GM11168 (cell line): Measurements from ENCODE around the gene CALN1.

Source experiments
- in situ Hi-C: fragments of 300-500 bp; cut with MboI; formaldehyde crosslinking; loops from one replicate; pipeline ENCODE4 v1.12.0; 2022; ENCODE audit warnings: low sequenced_read_pairs; ENCODE audit not compliant: unreplicated experiment

Gene CALN1

DNA sequence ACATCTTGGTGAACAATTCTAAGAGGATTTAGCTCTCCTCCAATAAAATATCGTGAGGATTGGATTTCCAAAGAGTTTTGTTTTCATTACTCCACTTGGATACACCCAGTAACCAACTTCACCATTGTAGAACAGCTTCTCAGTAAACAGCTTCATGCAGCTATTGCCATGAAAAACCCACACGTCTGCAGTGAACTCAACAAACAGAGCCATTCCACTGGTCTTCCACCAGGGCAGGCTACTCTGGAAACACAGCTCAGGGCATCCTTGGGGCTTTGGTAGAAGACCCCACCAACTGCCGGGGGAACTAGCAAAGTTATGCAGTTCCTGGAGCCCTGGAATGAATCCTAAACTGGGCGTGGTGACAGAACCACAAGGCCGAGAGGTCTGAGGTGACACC, 77.4 kb downstream of the CALN1 start:
- in situ Hi-C loops: no loop called here

- in situ Hi-C loops: no loop called here
Measured at GRCh38 chr7:72334066-72334465, 78.1 kb downstream of the CALN1 start.

DNA sequence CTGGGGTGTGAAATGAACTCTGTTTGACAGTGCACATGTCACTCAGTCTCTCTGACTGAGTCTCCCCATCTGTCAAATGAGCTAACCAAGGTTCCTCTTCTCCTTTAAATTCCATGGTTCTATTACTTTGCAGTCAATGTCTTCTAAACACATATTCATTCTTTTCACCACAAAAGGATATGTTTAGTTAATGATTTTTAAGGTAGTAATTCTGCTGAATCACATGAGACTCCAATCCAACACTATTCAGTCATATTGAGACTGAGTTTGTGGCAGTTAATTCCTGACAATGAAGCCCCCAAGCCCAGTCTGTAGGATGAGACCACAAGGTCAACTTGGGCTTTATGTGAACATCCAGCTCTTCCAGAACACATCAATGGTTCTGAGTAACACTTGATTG, 85.3 kb downstream of the CALN1 start:
- in situ Hi-C loops: no loop called here

- in situ Hi-C loops: no loop called here
Measured at GRCh38 chr7:72326365-72326764, 85.8 kb downstream of the CALN1 start.

GRCh38 chr7:72325561-72325960, 86.6 kb downstream of the CALN1 start:
- in situ Hi-C loops: no loop called here

- in situ Hi-C loops: no loop called here
Measured at GRCh38 chr7:72321637-72322036, 90.5 kb downstream of the CALN1 start.

- in situ Hi-C loops: no loop called here
Measured at GRCh38 chr7:72321081-72321480, 91.1 kb downstream of the CALN1 start.

- in situ Hi-C loops: no loop called here
Measured at GRCh38 chr7:72317341-72317740, 94.8 kb downstream of the CALN1 start.

DNA sequence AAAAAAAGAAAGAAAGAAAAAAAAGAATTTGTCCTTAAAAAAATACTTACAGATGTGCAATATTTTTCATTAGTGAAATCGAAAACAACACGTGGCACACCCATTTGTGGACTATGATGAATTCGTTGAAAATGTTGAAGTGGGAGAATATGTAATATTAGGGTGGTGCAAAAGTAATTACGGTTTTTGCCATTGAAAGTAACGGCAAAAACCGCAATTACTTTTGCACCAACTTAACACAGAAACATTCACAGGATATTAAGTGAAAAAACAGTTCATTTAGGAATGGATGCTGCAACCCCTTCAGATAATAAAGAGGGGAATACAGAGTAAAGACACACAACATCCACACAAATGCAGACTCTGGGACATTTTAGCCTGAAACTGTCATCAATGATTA, 96.0 kb downstream of the CALN1 start:
- in situ Hi-C loops: no loop called here

DNA sequence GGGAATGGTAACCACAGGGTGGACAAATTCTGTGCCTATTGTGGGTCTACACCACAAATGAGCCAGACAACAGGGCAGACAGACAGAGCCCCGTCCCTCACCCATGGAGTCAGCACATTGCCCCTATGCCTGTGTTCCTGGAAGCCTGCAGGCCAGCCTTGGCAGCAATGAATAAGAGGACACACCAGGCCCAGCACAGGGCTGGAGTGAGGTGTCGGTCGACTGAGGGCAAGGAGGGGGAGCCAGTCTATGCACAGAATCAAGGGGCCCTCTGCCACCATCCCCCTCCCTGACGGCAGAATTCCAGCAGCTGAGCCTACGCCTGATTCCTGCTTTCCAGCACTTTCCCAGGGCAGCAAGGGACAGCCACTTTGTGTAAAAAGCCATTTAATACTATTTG, 98.2 kb downstream of the CALN1 start:
- in situ Hi-C loops: no loop called here

GRCh38 chr7:72310301-72310700, 101.8 kb downstream of the CALN1 start:
- in situ Hi-C loops: no loop called here

- in situ Hi-C loops: no loop called here
Measured at GRCh38 chr7:72309476-72309875, 102.7 kb downstream of the CALN1 start.

DNA sequence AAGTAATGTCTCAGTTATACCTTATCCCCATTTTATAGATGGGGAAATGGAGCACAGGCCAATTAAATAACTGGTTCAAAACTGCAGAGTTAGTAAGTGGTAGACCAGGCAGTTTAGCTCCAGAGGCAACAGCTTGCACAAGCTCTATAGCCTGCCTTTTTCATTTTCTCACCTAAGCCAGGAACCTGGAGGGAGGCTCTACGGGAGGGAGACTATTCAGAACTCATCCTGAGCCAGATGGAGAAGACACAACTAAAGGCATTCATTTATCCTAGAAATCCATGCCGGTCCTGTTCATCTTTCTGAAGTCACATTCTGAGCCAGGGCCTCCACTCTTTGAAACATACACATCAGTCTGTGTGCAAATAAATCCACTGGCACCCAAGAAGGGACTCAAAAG, 103.2 kb downstream of the CALN1 start:
- in situ Hi-C loops: no loop called here

GRCh38 chr7:72307566-72307965, 104.6 kb downstream of the CALN1 start:
- in situ Hi-C loops: no loop called here

DNA sequence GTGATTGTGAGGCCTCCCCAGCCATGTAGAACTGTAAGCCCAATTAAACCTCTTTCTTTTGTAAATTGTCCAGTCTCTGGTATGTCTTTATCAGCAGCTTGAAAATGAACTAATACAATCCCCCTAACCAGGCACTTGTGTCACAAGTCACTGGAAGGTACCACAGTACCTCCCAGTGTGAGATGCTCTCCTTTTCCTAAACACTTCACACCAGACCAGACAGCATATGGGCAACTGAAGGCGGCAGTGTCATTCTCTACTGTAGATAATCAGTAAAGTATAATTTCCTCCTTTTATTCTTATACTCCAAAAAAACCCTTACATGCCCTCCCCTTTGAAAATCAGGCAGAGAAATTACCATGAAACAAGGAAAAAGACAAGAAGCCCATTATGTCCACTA, 113.2 kb downstream of the CALN1 start:
- in situ Hi-C loops: no loop called here

- in situ Hi-C loops: no loop called here
Measured at GRCh38 chr7:72298091-72298490, 114.0 kb downstream of the CALN1 start.

GRCh38 chr7:72297636-72298035, 114.5 kb downstream of the CALN1 start:
- in situ Hi-C loops: no loop called here

DNA sequence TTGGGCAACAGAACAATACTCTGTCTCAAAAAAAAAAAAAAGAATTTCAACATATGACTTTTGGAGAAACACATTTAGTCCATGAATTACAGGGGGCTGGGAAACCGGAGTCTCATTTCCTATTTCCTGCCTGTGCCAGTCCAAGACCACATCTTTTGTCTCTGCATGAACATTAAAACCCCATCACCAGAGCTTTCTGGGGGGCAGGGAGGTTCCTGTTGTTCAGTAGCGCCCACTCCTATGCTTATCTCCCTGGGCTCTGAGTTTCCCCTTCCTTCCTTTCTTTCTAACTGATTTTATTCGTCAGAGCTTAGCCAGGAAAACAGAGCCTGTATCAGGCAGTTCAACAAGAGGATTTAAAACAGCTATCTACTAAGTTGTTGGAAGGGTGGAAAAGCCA, 119.3 kb downstream of the CALN1 start:
- in situ Hi-C loops: no loop called here

DNA sequence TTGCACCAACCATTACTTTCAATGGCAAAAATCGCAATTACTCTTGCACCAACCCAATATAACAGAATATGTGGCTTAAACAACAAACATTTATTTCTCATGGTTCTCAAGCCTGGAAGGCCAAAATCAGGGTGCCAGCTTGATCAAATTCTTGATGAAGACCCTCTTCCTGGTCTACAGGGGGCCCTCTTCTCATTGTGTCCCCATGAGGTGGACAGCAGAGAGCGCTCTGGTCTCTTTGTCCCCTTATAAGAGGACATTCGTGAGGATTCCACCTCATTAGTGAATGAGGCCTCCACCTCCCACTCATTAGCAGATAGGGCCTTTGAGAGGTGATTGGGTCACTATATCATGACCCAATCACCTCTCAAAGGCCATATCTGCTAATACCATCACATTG, 120.0 kb downstream of the CALN1 start:
- in situ Hi-C loops: no loop called here

DNA sequence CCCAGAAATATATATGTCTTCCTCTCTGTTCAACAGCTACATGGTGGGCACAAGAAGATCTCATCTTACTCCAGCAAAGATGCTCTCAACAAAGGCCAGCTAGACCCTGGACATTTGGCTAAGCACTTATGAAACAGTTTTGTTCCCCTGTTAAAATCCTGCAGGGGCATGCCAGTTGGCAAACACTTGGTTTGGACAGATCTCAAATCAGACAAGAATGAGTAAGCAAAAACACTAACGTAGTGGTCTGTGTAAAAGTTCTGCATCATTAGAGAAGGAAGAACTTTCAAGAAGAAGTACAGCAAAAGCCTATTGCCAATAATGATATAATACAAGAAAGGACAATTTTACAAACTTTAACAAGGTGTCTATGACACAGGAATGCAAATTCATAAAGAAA, 125.6 kb downstream of the CALN1 start:
- in situ Hi-C loops: no loop called here

GRCh38 chr7:72283309-72283708, 128.8 kb downstream of the CALN1 start:
- in situ Hi-C loops: no loop called here

DNA sequence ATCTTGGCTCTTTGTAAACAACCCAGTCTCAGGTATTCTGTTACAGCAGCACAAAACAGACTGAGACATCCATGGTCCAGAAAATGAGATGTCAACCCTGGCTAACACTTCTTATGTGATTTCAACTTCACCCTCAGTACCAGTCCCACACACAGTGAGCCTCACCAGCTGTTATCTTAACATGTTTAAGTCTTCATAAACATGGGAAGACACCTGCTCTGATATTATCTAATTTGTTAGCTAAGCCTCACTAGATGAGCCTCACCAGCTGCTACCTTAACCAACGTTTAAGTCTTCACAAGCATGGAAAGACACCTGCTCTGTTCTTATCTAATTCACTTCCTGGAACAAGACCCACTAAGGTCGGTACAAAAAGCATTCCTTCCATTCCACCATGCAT, 130.8 kb downstream of the CALN1 start:
- in situ Hi-C loops: no loop called here

GRCh38 chr7:72279203-72279602, 132.9 kb downstream of the CALN1 start:
- in situ Hi-C loops: no loop called here
